ENCODE results near the gene MIB2.
"Not testable (repeated sequence)": the region's sequence is repeated elsewhere in the genome, so short reads cannot be mapped to it uniquely, and the experiment has no call there.

Gene MIB2

GRCh38 chr1:1662830-1663560 lies 47.7 kb downstream of the MIB2 start:
- H3K4me1 ChIP-seq (ENCODE audit: control insufficient read depth, insufficient read depth, low read length); H3K9me3 ChIP-seq (ENCODE audit: control insufficient read depth, low read length); H3K27ac ChIP-seq (ENCODE audit: insufficient read depth, low read depth, low read length, poor library complexity, severe bottlenecking); H3K27me3 ChIP-seq (ENCODE audit: control insufficient read depth, insufficient read depth, low read length, poor library complexity, severe bottlenecking); H3K4me3 ChIP-seq (ENCODE audit: insufficient read depth, low read depth, low read length): not testable (repeated sequence)
- WGBS, 2 experiments: 92% methylated on average over 13 to 14 of the region's 15 CpGs
- H3K36me3 ChIP-seq (ENCODE audit: control insufficient read depth, insufficient read depth, low read length): peaks cover 16% of the 10 kb centered on the region

- peaks cover 17% of the 10 kb centered on the region for H3K36me3 ChIP-seq (ENCODE audit: control insufficient read depth, insufficient read depth, low read length)
- not testable (repeated sequence) for H3K4me3 ChIP-seq (ENCODE audit: insufficient read depth, low read depth, low read length); H3K9me3 ChIP-seq (ENCODE audit: control insufficient read depth, low read length); H3K4me1 ChIP-seq (ENCODE audit: control insufficient read depth, insufficient read depth, low read length); H3K27ac ChIP-seq (ENCODE audit: insufficient read depth, low read depth, low read length, poor library complexity, severe bottlenecking); H3K27me3 ChIP-seq (ENCODE audit: control insufficient read depth, insufficient read depth, low read length, poor library complexity, severe bottlenecking)
- 0 to 17% methylated on average over 1 of the region's 11 CpGs for WGBS, 2 experiments
Observed at GRCh38 chr1:1664318-1664717, 49.0 kb downstream of the MIB2 start.

- Histone ChIP-seq H3K4me1 (ENCODE audit: control insufficient read depth, insufficient read depth, low read length) (no peaks in the 10 kb centered on the region), H3K9me3 (ENCODE audit: control insufficient read depth, low read length) (no peaks in the 10 kb centered on the region), H3K36me3 (ENCODE audit: control insufficient read depth, insufficient read depth, low read length) (peaks cover 24% of the 10 kb centered on the region), H3K27ac (ENCODE audit: insufficient read depth, low read depth, low read length, poor library complexity, severe bottlenecking) (no peak overlapping the region), H3K27me3 (ENCODE audit: control insufficient read depth, insufficient read depth, low read length, poor library complexity, severe bottlenecking) (no peaks in the 10 kb centered on the region), H3K4me3 (ENCODE audit: insufficient read depth, low read depth, low read length) (no peak overlapping the region)
- 94% methylated on average over 27 of the region's 27 CpGs for WGBS, 2 experiments
Observed at GRCh38 chr1:1664941-1665814, 49.9 kb downstream of the MIB2 start.

- Histone ChIP-seq H3K9me3 (ENCODE audit: control insufficient read depth, low read length) (no peaks in the 10 kb centered on the region), H3K4me3 (ENCODE audit: insufficient read depth, low read depth, low read length) (no peak overlapping the region), H3K27me3 (ENCODE audit: control insufficient read depth, insufficient read depth, low read length, poor library complexity, severe bottlenecking) (no peaks in the 10 kb centered on the region), H3K36me3 (ENCODE audit: control insufficient read depth, insufficient read depth, low read length) (peaks cover 26% of the 10 kb centered on the region), H3K4me1 (ENCODE audit: control insufficient read depth, insufficient read depth, low read length) (no peaks in the 10 kb centered on the region), H3K27ac (ENCODE audit: insufficient read depth, low read depth, low read length, poor library complexity, severe bottlenecking) (no peak overlapping the region)
- WGBS, 2 experiments: 94 to 95% methylated on average over 25 of the region's 25 CpGs
Observed at GRCh38 chr1:1665815-1666251, 50.5 kb downstream of the MIB2 start.

- 92% methylated on average over 15 of the region's 15 CpGs for WGBS, 2 experiments
- Histone ChIP-seq H3K9me3 (ENCODE audit: control insufficient read depth, low read length) (no peaks in the 10 kb centered on the region), H3K27me3 (ENCODE audit: control insufficient read depth, insufficient read depth, low read length, poor library complexity, severe bottlenecking) (no peaks in the 10 kb centered on the region), H3K4me3 (ENCODE audit: insufficient read depth, low read depth, low read length) (no peak overlapping the region), H3K36me3 (ENCODE audit: control insufficient read depth, insufficient read depth, low read length) (peaks cover 33% of the 10 kb centered on the region), H3K27ac (ENCODE audit: insufficient read depth, low read depth, low read length, poor library complexity, severe bottlenecking) (no peak overlapping the region), H3K4me1 (ENCODE audit: control insufficient read depth, insufficient read depth, low read length) (no peaks in the 10 kb centered on the region)
Observed at GRCh38 chr1:1666526-1666925, 51.2 kb downstream of the MIB2 start.

GRCh38 chr1:1669468-1670440 lies 54.5 kb downstream of the MIB2 start:
- Histone ChIP-seq H3K9me3 (ENCODE audit: control insufficient read depth, low read length) (no peaks in the 10 kb centered on the region), H3K36me3 (ENCODE audit: control insufficient read depth, insufficient read depth, low read length) (peaks cover 36% of the 10 kb centered on the region), H3K4me3 (ENCODE audit: insufficient read depth, low read depth, low read length) (no peak overlapping the region), H3K4me1 (ENCODE audit: control insufficient read depth, insufficient read depth, low read length) (no peaks in the 10 kb centered on the region), H3K27ac (ENCODE audit: insufficient read depth, low read depth, low read length, poor library complexity, severe bottlenecking) (no peak overlapping the region), H3K27me3 (ENCODE audit: control insufficient read depth, insufficient read depth, low read length, poor library complexity, severe bottlenecking) (no peaks in the 10 kb centered on the region)
- 93% methylated on average over 43 of the region's 43 CpGs for WGBS, 2 experiments

- WGBS, 2 experiments: 96% methylated on average over 24 of the region's 24 CpGs
- H3K27me3 ChIP-seq (ENCODE audit: control insufficient read depth, insufficient read depth, low read length, poor library complexity, severe bottlenecking): no peaks in the 10 kb centered on the region
- no peak overlapping the region for H3K4me3 ChIP-seq (ENCODE audit: insufficient read depth, low read depth, low read length)
- peaks cover 27% of the 10 kb centered on the region for H3K36me3 ChIP-seq (ENCODE audit: control insufficient read depth, insufficient read depth, low read length)
- no peak overlapping the region for H3K27ac ChIP-seq (ENCODE audit: insufficient read depth, low read depth, low read length, poor library complexity, severe bottlenecking)
- H3K4me1 ChIP-seq (ENCODE audit: control insufficient read depth, insufficient read depth, low read length): no peaks in the 10 kb centered on the region
- H3K9me3 ChIP-seq (ENCODE audit: control insufficient read depth, low read length): no peaks in the 10 kb centered on the region
Observed at GRCh38 chr1:1670866-1671265, 55.6 kb downstream of the MIB2 start.

GRCh38 chr1:1671365-1672119 lies 56.2 kb downstream of the MIB2 start:
- H3K9me3 ChIP-seq (ENCODE audit: control insufficient read depth, low read length): no peaks in the 10 kb centered on the region
- no peaks in the 10 kb centered on the region for H3K27me3 ChIP-seq (ENCODE audit: control insufficient read depth, insufficient read depth, low read length, poor library complexity, severe bottlenecking)
- no peak overlapping the region for H3K4me3 ChIP-seq (ENCODE audit: insufficient read depth, low read depth, low read length)
- 92 to 93% methylated on average over 27 of the region's 27 CpGs for WGBS, 2 experiments
- H3K36me3 ChIP-seq (ENCODE audit: control insufficient read depth, insufficient read depth, low read length): peaks cover 21% of the 10 kb centered on the region
- no peak overlapping the region for H3K27ac ChIP-seq (ENCODE audit: insufficient read depth, low read depth, low read length, poor library complexity, severe bottlenecking)
- H3K4me1 ChIP-seq (ENCODE audit: control insufficient read depth, insufficient read depth, low read length): no peaks in the 10 kb centered on the region

GRCh38 chr1:1672181-1672965 lies 57.1 kb downstream of the MIB2 start:
- no peak overlapping the region for H3K4me3 ChIP-seq (ENCODE audit: insufficient read depth, low read depth, low read length)
- WGBS, 2 experiments: 95 to 96% methylated on average over 25 of the region's 25 CpGs
- H3K27me3 ChIP-seq (ENCODE audit: control insufficient read depth, insufficient read depth, low read length, poor library complexity, severe bottlenecking): no peaks in the 10 kb centered on the region
- H3K27ac ChIP-seq (ENCODE audit: insufficient read depth, low read depth, low read length, poor library complexity, severe bottlenecking): no peak overlapping the region
- H3K4me1 ChIP-seq (ENCODE audit: control insufficient read depth, insufficient read depth, low read length): no peaks in the 10 kb centered on the region
- peaks cover 20% of the 10 kb centered on the region for H3K36me3 ChIP-seq (ENCODE audit: control insufficient read depth, insufficient read depth, low read length)
- H3K9me3 ChIP-seq (ENCODE audit: control insufficient read depth, low read length): no peaks in the 10 kb centered on the region

Data from ectodermal cell (in vitro differentiated cells).